Type B pancreatic cell (in vitro differentiated cells): ENCODE measurements around the gene DNAH8. TPM values are rescaled to one million over a fixed set of nuclear protein-coding genes. Genes with fewer than 3 reads are reported as not detected.

Experiments
- DNase-seq: peaks from one replicate; pipeline ENCODE4 v3.0.0; 2021; ENCODE audit warnings: mixed read lengths; ENCODE audit not compliant: unreplicated experiment; ENCODE audit errors: extremely low spot score
- H3K27ac Mint-ChIP-seq: 2 replicates; pipeline ENCODE4 v1.8.0; 2021; ENCODE audit warnings: mild to moderate bottlenecking, mixed read lengths
- H3K27me3 Mint-ChIP-seq: 2 replicates; pipeline ENCODE4 v1.8.0; 2021; ENCODE audit warnings: mixed read lengths
- H3K36me3 Mint-ChIP-seq: 2 replicates; pipeline ENCODE4 v1.8.0; 2021; ENCODE audit warnings: mixed read lengths
- H3K4me1 Mint-ChIP-seq: one replicate; pipeline ENCODE4 v1.8.0; 2021; ENCODE audit warnings: mixed read lengths; ENCODE audit not compliant: unreplicated experiment
- H3K4me3 Mint-ChIP-seq: 2 replicates; pipeline ENCODE4 v1.8.0; 2021; ENCODE audit warnings: mild to moderate bottlenecking, mixed read lengths
- H3K9me3 Mint-ChIP-seq: 2 replicates; pipeline ENCODE4 v1.8.0; 2021; ENCODE audit warnings: mixed read lengths
- total RNA-seq: library from RNA; stranded (reverse); gene quantifications from 2 replicates; pipeline ENCODE4 v1.2.1, GENCODE V29; 2021; ENCODE audit warnings: low replicate concordance
- TF ChIP-seq, protein P1 (sequence below): fragments of 200-600 bp; sonication (generic); conservative IDR thresholded peaks from 2 replicates; pipeline ENCODE4 v1.5.0; 2021; ENCODE audit warnings: antibody characterized with exemption, mild to moderate bottlenecking

Gene DNAH8
- total RNA-seq, 1 donor from 2014 or later, result 0.05 TPM

DNA sequence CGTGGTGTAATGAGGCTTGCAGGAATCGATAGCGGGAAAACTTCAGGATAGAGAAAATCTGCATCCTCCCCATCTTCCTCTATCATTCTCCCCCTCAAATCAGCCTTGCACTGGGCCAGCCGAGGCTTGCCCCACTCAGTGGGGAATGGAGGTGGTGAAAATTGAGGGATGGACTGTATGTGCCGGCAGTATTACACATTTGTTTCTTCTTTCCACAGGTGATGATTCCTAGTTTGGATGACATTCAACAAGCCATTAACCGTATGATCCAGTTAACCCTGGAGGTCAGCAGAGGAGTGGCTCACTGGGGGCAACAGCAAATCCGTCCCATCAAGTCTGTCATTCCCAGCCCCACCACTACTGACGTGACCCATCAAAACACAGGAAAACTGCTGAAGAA is 100.1 kb downstream of the DNAH8 start:
- no peaks in the 10 kb centered on the region for H3K9me3 Mint-ChIP-seq
- H3K4me1 Mint-ChIP-seq, result peaks cover 9% of the 10 kb centered on the region
- no peak overlapping the region for H3K27ac Mint-ChIP-seq
- H3K27me3 Mint-ChIP-seq, result peaks cover 9% of the 10 kb centered on the region
- TF ChIP-seq, protein P1, sequence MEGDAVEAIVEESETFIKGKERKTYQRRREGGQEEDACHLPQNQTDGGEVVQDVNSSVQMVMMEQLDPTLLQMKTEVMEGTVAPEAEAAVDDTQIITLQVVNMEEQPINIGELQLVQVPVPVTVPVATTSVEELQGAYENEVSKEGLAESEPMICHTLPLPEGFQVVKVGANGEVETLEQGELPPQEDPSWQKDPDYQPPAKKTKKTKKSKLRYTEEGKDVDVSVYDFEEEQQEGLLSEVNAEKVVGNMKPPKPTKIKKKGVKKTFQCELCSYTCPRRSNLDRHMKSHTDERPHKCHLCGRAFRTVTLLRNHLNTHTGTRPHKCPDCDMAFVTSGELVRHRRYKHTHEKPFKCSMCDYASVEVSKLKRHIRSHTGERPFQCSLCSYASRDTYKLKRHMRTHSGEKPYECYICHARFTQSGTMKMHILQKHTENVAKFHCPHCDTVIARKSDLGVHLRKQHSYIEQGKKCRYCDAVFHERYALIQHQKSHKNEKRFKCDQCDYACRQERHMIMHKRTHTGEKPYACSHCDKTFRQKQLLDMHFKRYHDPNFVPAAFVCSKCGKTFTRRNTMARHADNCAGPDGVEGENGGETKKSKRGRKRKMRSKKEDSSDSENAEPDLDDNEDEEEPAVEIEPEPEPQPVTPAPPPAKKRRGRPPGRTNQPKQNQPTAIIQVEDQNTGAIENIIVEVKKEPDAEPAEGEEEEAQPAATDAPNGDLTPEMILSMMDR, result no peak
- no peaks in the 10 kb centered on the region for H3K36me3 Mint-ChIP-seq
- H3K4me3 Mint-ChIP-seq, result no peak overlapping the region
- DNase-seq, result no peak

DNA sequence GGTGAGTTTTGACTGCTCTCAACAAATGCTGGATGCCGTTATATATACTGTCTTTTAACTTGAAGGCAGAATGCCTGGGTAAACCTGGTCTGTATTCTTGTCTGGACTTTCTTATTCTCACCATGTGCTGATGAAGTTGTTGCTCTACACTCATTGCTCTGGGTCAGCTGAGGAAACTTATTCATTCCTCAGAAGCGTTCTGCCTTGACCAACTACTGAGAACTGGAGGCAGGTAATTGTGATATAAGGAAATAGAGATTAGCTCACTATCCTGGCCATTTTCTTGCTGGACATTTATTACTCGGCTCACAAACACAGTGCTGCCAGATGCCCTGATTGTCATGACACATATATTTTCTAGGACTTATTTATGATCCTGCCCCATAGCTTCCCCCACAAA is 103.6 kb downstream of the DNAH8 start:
- TF ChIP-seq, protein P1, result no peak
- Mint-ChIP-seq H3K4me1 (peaks cover 6% of the 10 kb centered on the region), H3K9me3 (no peaks in the 10 kb centered on the region), H3K27ac (no peak overlapping the region), H3K4me3 (no peak overlapping the region), H3K36me3 (no peaks in the 10 kb centered on the region), H3K27me3 (peaks cover 5% of the 10 kb centered on the region)
- DNase-seq, result no peak

DNA sequence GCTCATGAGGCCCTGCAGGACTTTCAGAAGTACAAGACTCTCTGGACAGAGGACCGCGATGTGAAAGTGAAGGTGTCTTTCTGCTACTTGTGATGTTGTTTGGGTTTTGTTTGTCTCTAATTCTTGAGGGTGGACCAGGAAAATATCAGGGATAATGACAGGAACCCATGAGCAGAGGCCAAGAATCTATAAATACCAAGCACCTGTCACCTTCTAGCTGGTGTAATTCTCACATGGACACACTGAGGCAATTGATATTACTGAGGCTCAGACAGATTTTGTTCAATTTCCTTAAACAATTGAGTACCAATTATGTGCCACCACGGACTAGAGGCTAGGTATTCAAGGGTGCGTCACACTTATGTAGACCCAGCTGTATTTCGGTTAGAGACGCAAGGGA is 107.9 kb downstream of the DNAH8 start:
- peaks cover 8% of the 10 kb centered on the region for H3K9me3 Mint-ChIP-seq

DNA sequence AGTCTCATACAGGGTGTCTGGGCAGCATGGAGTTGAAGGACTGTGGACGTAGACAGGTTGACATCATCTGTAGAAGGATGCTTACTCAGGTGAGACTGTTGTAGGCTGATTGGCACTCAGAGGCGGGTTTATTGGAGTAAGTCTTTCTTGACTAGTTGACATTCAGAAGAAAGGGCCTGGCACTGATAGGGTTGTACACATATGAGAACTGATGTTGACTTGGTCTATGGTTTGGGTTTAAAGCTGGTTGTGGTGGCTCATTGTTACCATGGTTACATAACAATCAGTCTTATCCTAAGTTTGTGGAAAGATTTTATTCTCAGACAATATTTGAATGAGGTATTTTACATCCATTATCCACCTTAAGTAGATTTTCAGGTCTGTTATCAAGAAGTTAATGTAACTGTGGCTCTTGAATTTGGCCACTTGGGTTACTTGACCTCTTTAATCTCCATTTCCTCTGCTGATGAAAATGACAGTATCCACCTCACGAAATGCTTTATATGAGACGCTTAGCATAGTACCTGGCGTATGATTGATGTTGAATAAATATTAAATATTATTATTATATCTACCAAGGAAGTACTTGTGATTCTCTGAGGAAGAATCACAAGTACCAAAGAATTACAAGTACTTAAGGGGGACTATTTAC is 109.3 kb downstream of the DNAH8 start:
- TF ChIP-seq, protein P1, result no peak
- Mint-ChIP-seq H3K4me1 (peaks cover 6% of the 10 kb centered on the region), H3K27ac (no peak overlapping the region), H3K36me3 (no peaks in the 10 kb centered on the region), H3K4me3 (no peak overlapping the region), H3K9me3 (peaks cover 8% of the 10 kb centered on the region), H3K27me3 (no peaks in the 10 kb centered on the region)
- no peak for DNase-seq

More for the DNA sequence above, 107.9 kb downstream of the DNAH8 start:
- DNase-seq, result no peak
- no peak overlapping the region for H3K4me3 Mint-ChIP-seq
- peaks cover 6% of the 10 kb centered on the region for H3K4me1 Mint-ChIP-seq
- no peaks in the 10 kb centered on the region for H3K36me3 Mint-ChIP-seq
- H3K27me3 Mint-ChIP-seq, result no peaks in the 10 kb centered on the region
- TF ChIP-seq, protein P1, result no peak
- H3K27ac Mint-ChIP-seq, result no peak overlapping the region

DNA sequence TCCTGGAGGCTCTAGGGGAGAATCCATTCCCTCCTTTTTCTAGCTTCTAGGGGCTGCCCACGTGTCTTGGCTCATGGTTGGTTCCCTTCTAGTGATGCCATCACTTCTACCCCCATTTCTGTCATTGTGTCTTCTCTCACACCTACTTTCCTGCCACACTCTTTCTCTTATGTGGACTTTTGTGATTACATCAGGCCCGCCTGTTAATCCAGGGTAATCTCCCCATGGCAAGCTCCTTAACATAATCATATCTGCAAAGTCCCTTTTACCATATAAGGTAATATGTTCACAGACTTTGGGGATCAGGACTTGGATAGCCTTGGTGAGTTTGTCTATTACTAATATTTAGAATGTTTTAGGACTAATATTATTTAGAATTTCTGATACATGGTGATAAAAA is 111.9 kb downstream of the DNAH8 start:
- peaks cover 5% of the 10 kb centered on the region for H3K4me1 Mint-ChIP-seq
- DNase-seq, result no peak
- TF ChIP-seq, protein P1, result no peak
- no peaks in the 10 kb centered on the region for H3K27me3 Mint-ChIP-seq
- H3K4me3 Mint-ChIP-seq, result no peak overlapping the region
- no peaks in the 10 kb centered on the region for H3K36me3 Mint-ChIP-seq
- H3K27ac Mint-ChIP-seq, result no peak overlapping the region
- peaks cover 8% of the 10 kb centered on the region for H3K9me3 Mint-ChIP-seq
